CD4-positive, CD25-positive, alpha-beta regulatory T cell (primary cell): Measurements from ENCODE around the gene FMNL2. TPM values are rescaled to one million over a fixed set of nuclear protein-coding genes. Genes with fewer than 3 reads are reported as not detected.

Experiments used
- ATAC-seq, 2 donors: fragments of 150-1000 bp; cut with Tn5 transposase; one replicate each; pipeline ENCODE4 v1.10.0; 2021; ENCODE audit warnings: low read depth in 2 of 2, moderate number of reproducible peaks in 2 of 2, moderate library complexity in 1 of 2
- DNase-seq, 3 donors: peaks; one replicate each; pipeline versions ENCODE4 v3.0.0 to v3.0.0-alpha.2; 2012 to 2022; ENCODE audit warnings: mixed read lengths in 1 of 3
- H3K27ac ChIP-seq: one replicate; pipeline ENCODE4 v1.7.0; 2013; ENCODE audit warnings: mild to moderate bottlenecking, low read length; ENCODE audit not compliant: insufficient read depth, poor library complexity, severe bottlenecking
- H3K27me3 ChIP-seq: one replicate; pipeline ENCODE4 v1.7.0; 2013; ENCODE audit warnings: low read length; ENCODE audit not compliant: control insufficient read depth, insufficient read depth
- H3K36me3 ChIP-seq: one replicate; pipeline ENCODE4 v1.7.0; 2013; ENCODE audit warnings: mild to moderate bottlenecking, low read length, moderate library complexity; ENCODE audit not compliant: control insufficient read depth, insufficient read depth
- H3K4me1 ChIP-seq: 2 replicates; pipeline ENCODE4 v1.7.0; 2013; ENCODE audit warnings: mild to moderate bottlenecking, low read length; ENCODE audit not compliant: insufficient read depth, control insufficient read depth, poor library complexity, severe bottlenecking
- H3K4me3 ChIP-seq: one replicate; pipeline ENCODE4 v1.7.0; 2013; ENCODE audit warnings: low read depth, mild to moderate bottlenecking, low read length, moderate library complexity
- H3K9me3 ChIP-seq, 2 experiments: 1 replicate in 1 of 2; 2 replicates in 1 of 2; pipeline ENCODE4 v1.7.0; 2013; ENCODE audit warnings: low read length in 2 of 2, mild to moderate bottlenecking in 1 of 2, moderate library complexity in 1 of 2; ENCODE audit not compliant: control insufficient read depth in 2 of 2
- H3K27ac Mint-ChIP-seq, 3 donors: one replicate each; pipeline ENCODE4 v1.8.0; 2020 to 2022; ENCODE audit warnings: mild to moderate bottlenecking in 3 of 3, mixed read lengths in 3 of 3, moderate library complexity in 2 of 3
- H3K27me3 Mint-ChIP-seq: one replicate; pipeline ENCODE4 v1.8.0; 2022; ENCODE audit warnings: mild to moderate bottlenecking, mixed read lengths
- H3K36me3 Mint-ChIP-seq: one replicate; pipeline ENCODE4 v1.8.0; 2020; ENCODE audit warnings: mixed read lengths
- H3K4me1 Mint-ChIP-seq, 4 donors: one replicate each; pipeline ENCODE4 v1.8.0; 2020 to 2022; ENCODE audit warnings: mixed read lengths in 4 of 4, mild to moderate bottlenecking in 1 of 4
- H3K4me3 Mint-ChIP-seq, 4 donors: one replicate each; pipeline ENCODE4 v1.8.0; 2020 to 2022; ENCODE audit warnings: mild to moderate bottlenecking in 4 of 4, mixed read lengths in 4 of 4, moderate library complexity in 3 of 4
- H3K9me3 Mint-ChIP-seq, 7 donors: one replicate each; pipeline ENCODE4 v1.8.0; 2020 to 2022; ENCODE audit warnings: mixed read lengths in 7 of 7, mild to moderate bottlenecking in 3 of 7, moderate library complexity in 2 of 7
- polyA plus RNA-seq, 4 donors: library from polyadenylated mRNA; unstranded; fragments of 300-500 nt; fragmentation: Illumina TruSeq; gene quantifications; one replicate each; pipeline ENCODE4 v1.2.3, GENCODE V29; 2021
- total RNA-seq: library from RNA; stranded (reverse); gene quantifications from one replicate; pipeline ENCODE4 v1.2.3, GENCODE V29; 2022

FMNL2 gene
- total and polyA plus RNA-seq, 5 donors from 2014 or later = 0.07 to 0.30 (median 0.14) TPM; not detected in 1

DNA sequence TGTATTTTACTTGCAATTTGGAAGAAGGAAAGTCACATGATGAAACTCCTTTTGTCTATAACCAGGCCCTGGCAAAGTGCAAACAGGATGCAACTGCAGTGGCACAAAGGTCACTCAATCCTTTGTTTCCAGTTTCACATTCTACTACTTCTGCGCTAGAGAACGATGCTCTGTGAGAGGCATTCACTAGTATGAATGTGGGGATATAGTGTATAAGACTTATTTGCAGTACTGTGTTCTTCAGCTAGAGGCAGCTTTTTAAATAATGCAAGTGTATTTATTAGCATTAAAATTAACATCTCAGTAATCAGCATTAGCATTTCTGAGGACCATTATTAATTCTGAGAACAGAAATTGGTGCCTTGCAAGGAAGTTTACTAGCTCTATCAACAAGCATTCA, 313.4 kb downstream of the FMNL2 start:
- Histone ChIP-seq H3K36me3 (peaks cover 6% of the 10 kb centered on the region), H3K4me1 (no peaks in the 10 kb centered on the region), H3K27ac (no peak overlapping the region), H3K27me3 (no peaks in the 10 kb centered on the region), H3K9me3 (no peaks in the 10 kb centered on the region), H3K4me3 (no peak overlapping the region)
- H3K27me3 Mint-ChIP-seq = no peaks in the 10 kb centered on the region
- DNase-seq = peak in 1 of 3 donors; percentile 11
- ATAC-seq = peak in 1 of 2 donors; percentile 38
- peaks cover 0 to 3% (median 0%) of the 10 kb centered on the region in 4 donors for H3K4me1 Mint-ChIP-seq
- H3K4me3 Mint-ChIP-seq = no peak overlapping the region
- H3K27ac Mint-ChIP-seq = peak overlapping the region in 1 of 3 donors; percentile 87
- peaks cover under 1% of the 10 kb centered on the region for H3K36me3 Mint-ChIP-seq
- no peaks in the 10 kb centered on the region for H3K9me3 Mint-ChIP-seq

DNA sequence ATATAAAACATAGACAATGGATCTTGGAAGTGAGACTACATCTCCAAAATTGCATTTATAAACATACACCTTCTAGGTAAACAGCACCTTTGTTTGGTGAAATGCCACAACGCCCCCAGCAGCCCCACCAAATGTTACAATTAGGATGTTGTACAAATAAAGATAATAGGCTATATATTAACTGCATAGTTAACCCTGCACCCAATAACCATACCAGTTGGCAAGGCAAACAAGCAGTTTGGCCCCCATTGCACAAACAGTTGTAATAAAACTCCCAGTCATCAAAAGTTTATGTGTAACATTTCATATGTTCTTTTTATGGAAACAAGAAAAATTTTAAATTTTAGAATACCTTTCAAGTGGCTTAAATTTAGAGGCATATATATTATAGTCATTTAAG, 315.0 kb downstream of the FMNL2 start:
- Mint-ChIP-seq H3K27ac (no peak overlapping the region), H3K9me3 (no peaks in the 10 kb centered on the region), H3K27me3 (no peaks in the 10 kb centered on the region), H3K4me1 (peaks cover 0 to 3% (median 0%) of the 10 kb centered on the region in 4 donors), H3K36me3 (peaks cover 3% of the 10 kb centered on the region), H3K4me3 (no peak overlapping the region)
- Histone ChIP-seq H3K27me3 (no peaks in the 10 kb centered on the region), H3K9me3 (no peaks in the 10 kb centered on the region), H3K27ac (no peak overlapping the region), H3K36me3 (peaks cover 21% of the 10 kb centered on the region), H3K4me1 (no peaks in the 10 kb centered on the region), H3K4me3 (no peak overlapping the region)
- no peak for ATAC-seq
- DNase-seq = no peak

DNA sequence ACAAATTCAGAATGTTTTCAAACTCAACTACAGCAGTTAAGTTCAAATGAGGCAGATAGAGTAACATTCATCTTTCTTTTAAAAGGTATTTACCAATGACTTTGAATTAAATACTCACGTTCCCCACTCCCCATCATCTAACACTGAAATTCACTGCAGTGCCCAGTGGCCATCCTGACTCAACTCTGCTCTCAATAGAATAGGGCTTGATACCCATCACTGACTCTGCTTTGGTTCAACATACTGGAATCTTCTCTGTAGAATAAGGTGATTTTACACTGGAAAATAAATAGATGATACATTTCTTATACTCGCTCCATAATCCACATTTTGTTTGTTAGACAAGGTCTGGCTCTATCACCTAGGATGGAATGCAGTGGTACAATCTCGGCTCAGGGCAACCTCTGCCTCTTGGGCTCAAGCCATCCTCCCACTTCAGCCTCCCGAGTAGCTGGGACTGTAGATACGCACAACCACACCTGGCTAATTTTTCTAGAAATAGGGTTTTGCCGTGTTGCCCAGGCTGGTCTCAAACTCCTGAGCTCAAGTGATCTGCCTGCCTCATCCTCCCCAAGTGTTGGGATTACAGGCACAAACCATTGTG, 315.9 kb downstream of the FMNL2 start:
- DNase-seq = no peak

DNA sequence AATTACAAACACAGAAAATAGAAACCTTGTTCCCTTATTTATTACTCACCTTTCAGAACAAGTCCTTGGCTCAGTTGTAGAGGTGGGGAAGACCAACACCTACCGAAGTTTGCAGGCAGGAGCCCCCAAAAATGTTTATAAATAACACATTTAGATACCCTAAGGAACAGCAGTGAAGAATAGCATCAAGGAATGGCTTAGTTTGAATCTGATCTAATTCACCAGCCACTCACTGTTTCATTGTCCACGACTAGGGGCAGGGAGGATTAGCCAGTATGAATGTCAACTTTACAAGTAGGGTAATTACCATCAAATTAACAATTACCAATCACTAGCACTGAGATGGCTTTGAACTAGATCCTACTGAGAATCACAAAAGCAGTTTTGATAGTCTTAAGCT, 316.9 kb downstream of the FMNL2 start:
- no peaks in the 10 kb centered on the region for H3K9me3 ChIP-seq
- Mint-ChIP-seq H3K36me3 (peaks cover 8% of the 10 kb centered on the region), H3K4me1 (peaks cover 0 to 5% (median 3%) of the 10 kb centered on the region in 4 donors)

More for the DNA sequence above, 315.9 kb downstream of the FMNL2 start:
- no peak overlapping the region for H3K27ac ChIP-seq
- Mint-ChIP-seq H3K27ac (no peak overlapping the region), H3K36me3 (peaks cover 3% of the 10 kb centered on the region), H3K4me1 (peaks cover 0 to 3% (median under 1%) of the 10 kb centered on the region in 4 donors), H3K9me3 (no peaks in the 10 kb centered on the region), H3K4me3 (no peak overlapping the region), H3K27me3 (no peaks in the 10 kb centered on the region)
- no peaks in the 10 kb centered on the region for H3K27me3 ChIP-seq
- H3K4me1 ChIP-seq = no peaks in the 10 kb centered on the region
- no peak for ATAC-seq
- no peak overlapping the region for H3K4me3 ChIP-seq
- no peaks in the 10 kb centered on the region for H3K9me3 ChIP-seq
- H3K36me3 ChIP-seq = peaks cover 26% of the 10 kb centered on the region

DNA sequence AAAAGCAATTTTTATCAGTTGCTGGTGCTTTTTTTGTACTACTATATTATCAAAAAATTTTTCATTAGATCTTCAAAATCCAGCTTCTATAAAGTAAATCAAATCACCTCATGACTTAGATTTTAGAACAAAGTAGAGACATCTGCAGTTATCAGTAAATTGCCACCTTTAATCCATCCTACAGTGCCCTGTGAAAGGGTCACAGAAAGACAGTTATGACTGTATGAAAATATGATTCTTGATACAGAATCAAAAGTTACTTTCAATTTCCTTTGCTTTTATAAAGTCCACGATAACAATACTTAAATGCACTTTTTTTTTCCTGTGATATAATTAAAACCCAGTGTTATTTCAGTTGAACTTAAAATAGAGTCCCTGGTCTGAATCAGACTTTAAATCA, 320.9 kb downstream of the FMNL2 start:
- peaks cover 63% of the 10 kb centered on the region for H3K36me3 ChIP-seq
- H3K9me3 Mint-ChIP-seq = no peaks in the 10 kb centered on the region
- H3K4me1 ChIP-seq = no peaks in the 10 kb centered on the region
- H3K27ac ChIP-seq = no peak overlapping the region
- H3K27me3 Mint-ChIP-seq = no peaks in the 10 kb centered on the region
- no peak overlapping the region for H3K27ac Mint-ChIP-seq
- DNase-seq (peak in 1 of 3 donors; percentile 32), ATAC-seq (no peak)
- H3K4me1 Mint-ChIP-seq = peaks cover 0 to 11% (median 1%) of the 10 kb centered on the region in 4 donors
- H3K4me3 Mint-ChIP-seq = no peak overlapping the region
- H3K4me3 ChIP-seq = no peak overlapping the region
- H3K36me3 Mint-ChIP-seq = peaks cover 29% of the 10 kb centered on the region
- H3K9me3 ChIP-seq = no peaks in the 10 kb centered on the region
- no peaks in the 10 kb centered on the region for H3K27me3 ChIP-seq

More for the DNA sequence above, 316.9 kb downstream of the FMNL2 start:
- Histone ChIP-seq H3K4me3 (no peak overlapping the region), H3K27me3 (no peaks in the 10 kb centered on the region), H3K27ac (no peak overlapping the region), H3K4me1 (no peaks in the 10 kb centered on the region), H3K36me3 (peaks cover 29% of the 10 kb centered on the region)
- no peak for DNase-seq
- peak overlapping the region in 2 of 3 donors; percentile 25 to 56 for H3K27ac Mint-ChIP-seq
- no peak overlapping the region for H3K4me3 Mint-ChIP-seq
- H3K27me3 Mint-ChIP-seq = no peaks in the 10 kb centered on the region
- ATAC-seq = no peak
- no peaks in the 10 kb centered on the region for H3K9me3 Mint-ChIP-seq

DNA sequence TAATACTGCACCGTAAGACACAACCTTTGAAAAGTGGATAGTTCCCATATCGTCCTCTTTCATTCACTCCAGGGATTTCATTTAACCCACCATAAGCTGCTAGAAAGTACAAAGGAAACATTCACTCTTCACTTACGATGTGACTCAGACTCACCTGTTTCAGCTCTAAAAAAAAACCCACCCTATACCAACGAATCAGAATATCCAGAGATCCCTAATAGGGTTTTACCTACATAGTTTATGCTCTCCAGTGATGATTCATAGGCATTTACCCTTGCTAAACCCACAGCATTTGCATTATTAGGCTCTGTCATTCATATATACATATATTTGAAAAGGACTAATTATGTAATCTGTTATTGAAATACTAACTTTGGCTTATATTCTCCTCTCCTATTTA, 322.1 kb downstream of the FMNL2 start:
- no peaks in the 10 kb centered on the region for H3K4me1 ChIP-seq
- no peak overlapping the region for H3K4me3 ChIP-seq
- Mint-ChIP-seq H3K9me3 (no peaks in the 10 kb centered on the region), H3K27me3 (no peaks in the 10 kb centered on the region), H3K4me3 (no peak overlapping the region), H3K27ac (peak overlapping the region in 2 of 3 donors; percentile 2 to 54), H3K36me3 (peaks cover 32% of the 10 kb centered on the region), H3K4me1 (peaks cover 0 to 11% (median 1%) of the 10 kb centered on the region in 4 donors)
- DNase-seq = no peak
- no peaks in the 10 kb centered on the region for H3K9me3 ChIP-seq
- no peak for ATAC-seq
- peaks cover 73% of the 10 kb centered on the region for H3K36me3 ChIP-seq
- no peak overlapping the region for H3K27ac ChIP-seq
- no peaks in the 10 kb centered on the region for H3K27me3 ChIP-seq

DNA sequence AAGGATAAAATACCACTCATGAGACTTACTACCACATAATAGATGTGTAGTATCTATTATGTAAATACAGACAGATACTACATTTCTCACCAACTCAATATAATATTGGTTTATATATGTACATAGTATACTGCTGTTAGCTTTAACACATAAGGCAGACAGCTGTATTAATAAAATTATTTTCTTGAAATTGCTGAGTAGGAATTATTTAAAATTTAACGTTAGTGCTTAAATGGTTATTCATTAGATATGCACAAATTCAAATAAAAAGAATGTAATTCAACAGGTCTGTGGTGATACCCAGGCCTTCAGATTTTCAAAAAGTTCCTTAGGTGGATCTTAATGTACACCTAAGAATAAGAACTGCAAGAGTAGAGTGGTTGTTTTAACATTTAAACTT, 323.2 kb downstream of the FMNL2 start:
- no peak overlapping the region for H3K4me3 ChIP-seq
- H3K4me3 Mint-ChIP-seq = no peak overlapping the region
- H3K27ac Mint-ChIP-seq = no peak overlapping the region
- no peak overlapping the region for H3K27ac ChIP-seq
- ATAC-seq = no peak
- no peak for DNase-seq
- no peaks in the 10 kb centered on the region for H3K27me3 ChIP-seq
- no peaks in the 10 kb centered on the region for H3K27me3 Mint-ChIP-seq
- peaks cover 40% of the 10 kb centered on the region for H3K36me3 Mint-ChIP-seq
- no peaks in the 10 kb centered on the region for H3K9me3 ChIP-seq
- no peaks in the 10 kb centered on the region for H3K9me3 Mint-ChIP-seq
- peaks cover 81% of the 10 kb centered on the region for H3K36me3 ChIP-seq
- no peaks in the 10 kb centered on the region for H3K4me1 ChIP-seq
- H3K4me1 Mint-ChIP-seq = peaks cover 0 to 11% (median 1%) of the 10 kb centered on the region in 4 donors

DNA sequence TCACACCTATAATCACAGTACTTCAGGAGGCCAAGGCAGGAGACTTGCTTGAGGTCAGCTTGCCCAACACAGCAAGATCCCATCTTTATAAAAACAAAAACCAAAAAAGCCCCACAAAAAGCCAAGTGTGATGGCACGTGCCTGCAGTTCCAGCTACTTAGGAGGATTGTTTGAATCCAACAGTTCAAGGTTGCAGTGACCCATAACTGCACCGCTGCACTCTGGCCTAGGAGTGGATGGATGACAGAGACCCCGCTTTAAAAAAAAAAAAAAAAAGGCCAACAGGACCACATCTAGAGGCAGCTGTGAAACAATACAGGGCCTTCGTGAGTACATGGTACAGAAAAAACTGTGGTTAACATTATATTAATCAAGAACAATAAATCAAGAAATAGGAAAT, 326.1 kb downstream of the FMNL2 start:
- no peak overlapping the region for H3K27ac Mint-ChIP-seq
- Histone ChIP-seq H3K27ac (no peak overlapping the region), H3K4me3 (no peak overlapping the region), H3K36me3 (peaks cover 89% of the 10 kb centered on the region), H3K27me3 (no peaks in the 10 kb centered on the region), H3K9me3 (no peaks in the 10 kb centered on the region), H3K4me1 (no peaks in the 10 kb centered on the region)
- DNase-seq (no peak), ATAC-seq (no peak)
- peaks cover 0 to 12% (median 3%) of the 10 kb centered on the region in 4 donors for H3K4me1 Mint-ChIP-seq
- H3K27me3 Mint-ChIP-seq = no peaks in the 10 kb centered on the region
- peaks cover 50% of the 10 kb centered on the region for H3K36me3 Mint-ChIP-seq
- no peak overlapping the region for H3K4me3 Mint-ChIP-seq
- H3K9me3 Mint-ChIP-seq = no peaks in the 10 kb centered on the region
